HAP-1 (cell line): ENCODE results near the gene CYP8B1.

Source experiments
- DNase-seq, 2 experiments: peaks; one replicate each; pipeline ENCODE4 v3.0.0-alpha.2; 2016 to 2020; ENCODE audit warnings: low spot score in 2 of 2
- H3K27me3 ChIP-seq: fragments of 250-450 bp; sonication (Bioruptor Pico); 2 replicates; pipeline ENCODE4 v1.5.1; 2020; ENCODE audit warnings: low read depth, mild to moderate bottlenecking, moderate library complexity
- H3K36me3 ChIP-seq: fragments of 250-450 bp; sonication (Bioruptor Pico); replicated peaks from 2 replicates; pipeline ENCODE4 v1.5.1; 2020; ENCODE audit warnings: mild to moderate bottlenecking
- H3K4me1 ChIP-seq: fragments of 250-450 bp; sonication (Bioruptor Pico); 2 replicates; pipeline ENCODE4 v1.5.1; 2020; ENCODE audit warnings: mild to moderate bottlenecking
- H3K4me3 ChIP-seq: fragments of 250-450 bp; sonication (Bioruptor Pico); 2 replicates; pipeline ENCODE4 v1.5.1; 2020; ENCODE audit warnings: mild to moderate bottlenecking, moderate library complexity
- H3K9me3 ChIP-seq: fragments of 250-450 bp; sonication (Bioruptor Pico); 2 replicates; pipeline ENCODE4 v1.5.1; 2020; ENCODE audit warnings: mild to moderate bottlenecking, moderate library complexity
- in situ Hi-C: fragments of 300-500 bp; cut with MboI; formaldehyde crosslinking; loops from 3 replicates; pipeline ENCODE4 v1.14.3; 2020; ENCODE audit warnings: low sequenced_read_pairs, inconsistent platforms, mixed read lengths

Gene CYP8B1

GRCh38 chr3:42841332-42841731 is 34.3 kb downstream of the CYP8B1 start:
- peaks cover 23% of the 10 kb centered on the region for H3K27me3 ChIP-seq
- H3K9me3 ChIP-seq, result no peaks in the 10 kb centered on the region
- no peaks in the 10 kb centered on the region for H3K4me1 ChIP-seq
- no peak overlapping the region for H3K4me3 ChIP-seq
- DNase-seq, result no peak
- in situ Hi-C loops, result no loop called here
- H3K36me3 ChIP-seq, result no peaks in the 10 kb centered on the region

- Histone ChIP-seq H3K4me1 (no peaks in the 10 kb centered on the region), H3K27me3 (peaks cover 26% of the 10 kb centered on the region), H3K36me3 (no peaks in the 10 kb centered on the region), H3K4me3 (no peak overlapping the region), H3K9me3 (no peaks in the 10 kb centered on the region)
- in situ Hi-C loops, result loop anchor here (5.0 kb wide), 1 partner anchor 57 kb away; no protein-coding TSS in a partner anchor
- peak; percentile 58 to 63 for DNase-seq
Observed at GRCh38 chr3:42839616-42840015, 36.1 kb downstream of the CYP8B1 start.

GRCh38 chr3:42838571-42838970 is 37.1 kb downstream of the CYP8B1 start:
- no peaks in the 10 kb centered on the region for H3K36me3 ChIP-seq
- in situ Hi-C loops, result loop anchor here (5.0 kb wide), 1 partner anchor 56 kb away; no protein-coding TSS in a partner anchor
- H3K4me3 ChIP-seq, result no peak overlapping the region
- no peaks in the 10 kb centered on the region for H3K4me1 ChIP-seq
- H3K27me3 ChIP-seq, result peaks cover 26% of the 10 kb centered on the region
- no peaks in the 10 kb centered on the region for H3K9me3 ChIP-seq
- DNase-seq, result no peak

- DNase-seq, result no peak
- H3K9me3 ChIP-seq, result no peaks in the 10 kb centered on the region
- H3K4me1 ChIP-seq, result no peaks in the 10 kb centered on the region
- no peaks in the 10 kb centered on the region for H3K36me3 ChIP-seq
- in situ Hi-C loops, result loop anchor here (5.0 kb wide), 1 partner anchor 54 kb away; no protein-coding TSS in a partner anchor
- H3K4me3 ChIP-seq, result no peak overlapping the region
- peaks cover 23% of the 10 kb centered on the region for H3K27me3 ChIP-seq
Observed at GRCh38 chr3:42836150-42837123, 39.2 kb downstream of the CYP8B1 start.

GRCh38 chr3:42831321-42831713 is 44.4 kb downstream of the CYP8B1 start:
- Histone ChIP-seq H3K4me1 (peaks cover 3% of the 10 kb centered on the region), H3K27me3 (peaks cover 9% of the 10 kb centered on the region), H3K4me3 (no peak overlapping the region), H3K36me3 (no peaks in the 10 kb centered on the region), H3K9me3 (no peaks in the 10 kb centered on the region)
- DNase-seq, result peak; percentile 32 to 85
- in situ Hi-C loops, result no loop called here

- H3K4me3 ChIP-seq, result no peak overlapping the region
- no peaks in the 10 kb centered on the region for H3K36me3 ChIP-seq
- H3K4me1 ChIP-seq, result peaks cover 8% of the 10 kb centered on the region
- H3K9me3 ChIP-seq, result no peaks in the 10 kb centered on the region
- DNase-seq, result peak; percentile 24 to 41
- H3K27me3 ChIP-seq, result peaks cover 5% of the 10 kb centered on the region
- in situ Hi-C loops, result no loop called here
Observed at GRCh38 chr3:42830437-42831320, 45.0 kb downstream of the CYP8B1 start.

GRCh38 chr3:42829628-42830436 is 45.8 kb downstream of the CYP8B1 start:
- DNase-seq, result no peak
- in situ Hi-C loops, result no loop called here
- H3K9me3 ChIP-seq, result no peaks in the 10 kb centered on the region
- no peaks in the 10 kb centered on the region for H3K36me3 ChIP-seq
- H3K4me3 ChIP-seq, result no peak overlapping the region
- peaks cover 8% of the 10 kb centered on the region for H3K4me1 ChIP-seq
- H3K27me3 ChIP-seq, result peaks cover 3% of the 10 kb centered on the region; the same call in 1 of the 2 replicates

- in situ Hi-C loops, result no loop called here
- H3K27me3 ChIP-seq, result peaks cover 3% of the 10 kb centered on the region; the same call in 1 of the 2 replicates
- DNase-seq, result no peak
- H3K4me1 ChIP-seq, result peaks cover 8% of the 10 kb centered on the region
- H3K9me3 ChIP-seq, result no peaks in the 10 kb centered on the region
- no peaks in the 10 kb centered on the region for H3K36me3 ChIP-seq
- no peak overlapping the region for H3K4me3 ChIP-seq
Observed at GRCh38 chr3:42829083-42829627, 46.5 kb downstream of the CYP8B1 start.

GRCh38 chr3:42827654-42828053 is 48.0 kb downstream of the CYP8B1 start:
- Histone ChIP-seq H3K4me3 (no peak overlapping the region), H3K36me3 (no peaks in the 10 kb centered on the region), H3K4me1 (peaks cover 8% of the 10 kb centered on the region), H3K9me3 (no peaks in the 10 kb centered on the region), H3K27me3 (no peaks in the 10 kb centered on the region)
- no peak for DNase-seq
- in situ Hi-C loops, result no loop called here

GRCh38 chr3:42827023-42827422 is 48.7 kb downstream of the CYP8B1 start:
- Histone ChIP-seq H3K36me3 (no peaks in the 10 kb centered on the region), H3K9me3 (no peaks in the 10 kb centered on the region), H3K4me1 (peaks cover 8% of the 10 kb centered on the region), H3K27me3 (no peaks in the 10 kb centered on the region), H3K4me3 (no peak overlapping the region)
- DNase-seq, result no peak
- in situ Hi-C loops, result no loop called here

GRCh38 chr3:42826141-42826540 is 49.5 kb downstream of the CYP8B1 start:
- Histone ChIP-seq H3K9me3 (no peaks in the 10 kb centered on the region), H3K27me3 (no peaks in the 10 kb centered on the region), H3K36me3 (no peaks in the 10 kb centered on the region), H3K4me1 (peaks cover 8% of the 10 kb centered on the region), H3K4me3 (no peak overlapping the region)
- in situ Hi-C loops, result no loop called here
- peak in 1 of 2 experiments; percentile 36 for DNase-seq

GRCh38 chr3:42823351-42823750 is 52.3 kb downstream of the CYP8B1 start:
- H3K4me3 ChIP-seq, result no peak overlapping the region
- H3K27me3 ChIP-seq, result peaks cover 3% of the 10 kb centered on the region; the same call in 1 of the 2 replicates
- DNase-seq, result no peak
- H3K4me1 ChIP-seq, result peaks cover 13% of the 10 kb centered on the region
- no peaks in the 10 kb centered on the region for H3K9me3 ChIP-seq
- H3K36me3 ChIP-seq, result no peaks in the 10 kb centered on the region
- in situ Hi-C loops, result no loop called here

- in situ Hi-C loops, result no loop called here
- no peaks in the 10 kb centered on the region for H3K9me3 ChIP-seq
- no peak for DNase-seq
- H3K4me1 ChIP-seq, result peaks cover 13% of the 10 kb centered on the region
- H3K4me3 ChIP-seq, result no peak overlapping the region
- peaks cover 4% of the 10 kb centered on the region; the same call in 1 of the 2 replicates for H3K27me3 ChIP-seq
- H3K36me3 ChIP-seq, result no peaks in the 10 kb centered on the region
Observed at GRCh38 chr3:42822828-42823227, 52.9 kb downstream of the CYP8B1 start.
